Endothelial cell of umbilical vein (primary cell): ENCODE measurements around the gene COL19A1. TPM values are rescaled to one million over a fixed set of nuclear protein-coding genes. Genes with fewer than 3 reads are reported as not detected.

Experiments used
- BruUV-seq: library from RNA; stranded (reverse); fragments of 400-500 nt; replicated peaks from 2 replicates; lab custom pipeline; 2021; lab: Mats Ljungman, UMichigan
- CTCF ChIA-PET: fragments of 300-600, 350-600 bp; sonication (Branson Sonifier 250); formaldehyde crosslinking; loops from one replicate; lab custom pipeline; 2021; ENCODE audit warnings: antibody characterized with exemption, inconsistent platforms; lab: Charles Lee
- POLR2A ChIA-PET: fragments of 300-600, 350-600 bp; sonication (Branson Sonifier 250); formaldehyde crosslinking; loops from one replicate; lab custom pipeline; 2021; ENCODE audit warnings: antibody characterized with exemption, inconsistent platforms; lab: Charles Lee
- DNase-seq: peaks from one replicate; pipeline ENCODE4 v3.0.0-alpha.2; 2011; ENCODE audit warnings: low read depth, low spot score
- FAIRE-seq: peaks from 2 replicates; lab custom pipeline; 2011; peaks lifted over from hg19 to GRCh38; lab: Jason Lieb, UNC
- H2AFZ ChIP-seq: 2 replicates; pipeline ENCODE4 v1.6.0; 2012; ENCODE audit warnings: low read depth, low read length, control low read depth, inconsistent platforms
- H3K27ac ChIP-seq: 2 replicates; pipeline ENCODE4 v1.5.1; 2011; ENCODE audit warnings: low read depth, mild to moderate bottlenecking, control low read depth, low read length, moderate library complexity; ENCODE audit not compliant: insufficient read depth
- H3K27me3 ChIP-seq, 2 experiments: 2 replicates each; pipeline versions ENCODE4 v1.6.0 to v1.6.1; 2011; ENCODE audit warnings: low read length in 2 of 2, mixed read lengths in 1 of 2; ENCODE audit not compliant: control insufficient read depth in 2 of 2, insufficient read depth in 2 of 2
- H3K36me3 ChIP-seq, 2 experiments: 2 replicates in 1 of 2; 3 replicates in 1 of 2; pipeline ENCODE4 v1.5.1; 2011; ENCODE audit warnings: low read length in 2 of 2, mild to moderate bottlenecking in 1 of 2, moderate library complexity in 1 of 2; ENCODE audit not compliant: control insufficient read depth in 2 of 2, insufficient read depth in 2 of 2; ENCODE audit errors: extremely low read depth in 1 of 2
- H3K4me1 ChIP-seq: 3 replicates; pipeline ENCODE4 v1.5.1; 2011; ENCODE audit warnings: mild to moderate bottlenecking, low read length; ENCODE audit not compliant: control insufficient read depth, insufficient read depth; ENCODE audit errors: extremely low read depth
- H3K4me2 ChIP-seq: 2 replicates; pipeline ENCODE4 v1.6.1; 2011; ENCODE audit warnings: low read length, control low read depth, mixed read lengths; ENCODE audit not compliant: insufficient read depth
- H3K4me3 ChIP-seq, 3 experiments: fragments of 200-600 bp in 1 of 3; sonication (generic), shearing (Covaris generic) in 1 of 3; replicated peaks in 1 of 3; 2 replicates each; pipeline ENCODE4 v1.5.1; 2011 to 2016; ENCODE audit warnings: control low read depth in 3 of 3, low read length in 3 of 3, mild to moderate bottlenecking in 2 of 3, inconsistent platforms in 1 of 3, low read depth in 1 of 3, moderate library complexity in 1 of 3; ENCODE audit not compliant: insufficient read depth in 1 of 3
- H3K79me2 ChIP-seq: 2 replicates; pipeline ENCODE4 v1.6.0; 2012; ENCODE audit warnings: low read length, inconsistent platforms; ENCODE audit not compliant: control insufficient read depth, insufficient read depth
- H3K9ac ChIP-seq: replicated peaks from 2 replicates; pipeline ENCODE3; 2011; ENCODE audit warnings: low read length, control low read depth; ENCODE audit not compliant: insufficient read depth; ENCODE audit errors: extremely low read depth
- H3K9me1 ChIP-seq: replicated peaks from 3 replicates; pipeline ENCODE4 v1.6.0; 2011; ENCODE audit warnings: mild to moderate bottlenecking, low read length; ENCODE audit not compliant: control insufficient read depth, insufficient read depth; ENCODE audit errors: extremely low read depth
- H3K9me3 ChIP-seq: replicated peaks from 2 replicates; pipeline ENCODE4 v1.5.1; 2012; ENCODE audit warnings: low read length, inconsistent platforms; ENCODE audit not compliant: control insufficient read depth, insufficient read depth
- H4K20me1 ChIP-seq: replicated peaks from 2 replicates; pipeline ENCODE3; 2011; ENCODE audit warnings: mild to moderate bottlenecking, low read length; ENCODE audit not compliant: control insufficient read depth, insufficient read depth; ENCODE audit errors: extremely low read depth
- EZH2 ChIP-seq: IDR thresholded peaks from 2 replicates; pipeline ENCODE4 v1.6.1; 2012; ENCODE audit warnings: borderline replicate concordance, low read depth, mild to moderate bottlenecking, moderate library complexity, low read length, inconsistent platforms; ENCODE audit not compliant: severe bottlenecking
- FOS ChIP-seq: IDR thresholded peaks from 2 replicates; pipeline ENCODE4 v1.6.1; 2011; ENCODE audit warnings: mild to moderate bottlenecking, low read length, moderate library complexity, borderline replicate concordance; ENCODE audit not compliant: insufficient read depth
- GATA2 ChIP-seq: IDR thresholded peaks from 2 replicates; pipeline ENCODE4 v1.7.0; 2011; ENCODE audit warnings: low read depth, mild to moderate bottlenecking, moderate library complexity, mixed read lengths, low read length; ENCODE audit not compliant: insufficient read length, insufficient read depth
- JUN ChIP-seq: IDR thresholded peaks from 2 replicates; pipeline ENCODE4 v1.6.1; 2011; ENCODE audit warnings: borderline replicate concordance, low read depth; ENCODE audit not compliant: insufficient read length, insufficient read depth
- MYC ChIP-seq: IDR thresholded peaks from one replicate; pipeline ENCODE4 v1.6.1; 2011; ENCODE audit warnings: mild to moderate bottlenecking, low read depth, low read length
- POLR2A ChIP-seq: IDR thresholded peaks from 2 replicates; pipeline ENCODE4 v1.6.1; 2012; ENCODE audit warnings: low read depth, mild to moderate bottlenecking, control low read depth, low read length
- POLR2AphosphoS5 ChIP-seq: IDR thresholded peaks from 2 replicates; pipeline ENCODE4 v1.6.1; 2012; ENCODE audit warnings: low read depth, mild to moderate bottlenecking, control low read depth, low read length, moderate library complexity; ENCODE audit not compliant: insufficient read depth
- dilution Hi-C: fragments of 300-500 bp; cut with MboI; formaldehyde crosslinking; loops from one replicate; pipeline ENCODE4 v1.15.0; 2019; ENCODE audit warnings: low sequenced_read_pairs; ENCODE audit not compliant: extremely low pct_ligation_motif_present
- intact Hi-C: fragments of 100-400 bp; cut with micrococcal nuclease; formaldehyde crosslinking; loops from one replicate; pipeline ENCODE4 v1.10.0; 2022
- polyA plus RNA-seq, 4 experiments: library from polyadenylated mRNA; depleted of rRNA in 3 of 4; stranded (reverse) in 3 of 4; unstranded in 1 of 4; fragments of >200 nt; gene quantifications; 2 replicates each; pipeline versions ENCODE4 v1.2.1 to v1.2.3, GENCODE V29; 2011 to 2012; ENCODE audit warnings: missing spikeins in 1 of 4
- total RNA-seq: library from RNA; stranded (reverse); gene quantifications from 2 replicates; pipeline ENCODE4 v1.2.3, GENCODE V29; 2021
- TF ChIP-seq, protein P1 (sequence below), 2 donors: IDR thresholded peaks; 1 replicate in 1 of 2; 2 replicates in 1 of 2; pipeline ENCODE4 v1.5.1; 2011; ENCODE audit warnings: low read length in 2 of 2, mild to moderate bottlenecking in 2 of 2, moderate library complexity in 2 of 2, control low read depth in 1 of 2, inconsistent platforms in 1 of 2, low read depth in 1 of 2; ENCODE audit not compliant: insufficient read depth in 1 of 2; ENCODE audit errors: extremely low read depth in 1 of 2
- TF ChIP-seq, protein P2 (sequence below): IDR thresholded peaks from 2 replicates; pipeline ENCODE4 v1.6.1; 2011; ENCODE audit not compliant: insufficient read depth, insufficient read length

COL19A1 gene
- total and polyA plus RNA-seq, 2 donors (not counting 3 experiments of a cell fraction or from before 2014, with no cell fraction given): not detected

DNA sequence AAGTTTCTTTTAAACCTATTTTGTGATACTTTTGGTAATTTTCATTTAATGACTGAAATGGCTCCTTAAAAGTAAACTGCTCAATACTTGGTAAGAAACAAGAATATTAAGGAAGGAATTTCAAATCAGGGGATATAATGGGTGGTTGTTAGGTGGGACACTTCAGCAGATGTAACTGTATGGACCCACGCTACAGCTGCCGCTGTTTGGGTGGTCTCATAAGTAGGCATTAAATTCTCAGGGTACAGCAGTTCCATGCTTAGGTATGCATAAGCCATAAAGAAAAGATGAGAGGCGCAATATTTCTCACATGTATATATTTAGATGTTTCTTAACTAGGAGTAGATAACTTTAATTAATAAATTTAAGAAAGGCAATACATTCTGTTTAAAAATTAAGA lies 35.0 kb downstream of the COL19A1 start:
- Histone ChIP-seq H3K79me2 (no peaks in the 10 kb centered on the region), H3K27ac (no peak overlapping the region), H3K9ac (no peak overlapping the region), H2AFZ (no peak overlapping the region), H3K27me3 (no peaks in the 10 kb centered on the region), H3K4me1 (no peaks in the 10 kb centered on the region), H3K4me2 (no peak overlapping the region), H3K4me3 (no peak overlapping the region), H3K9me1 (no peaks in the 10 kb centered on the region), H3K9me3 (no peaks in the 10 kb centered on the region), H3K36me3 (no peaks in the 10 kb centered on the region), H4K20me1 (no peaks in the 10 kb centered on the region)
- ChIA-PET POLR2A (no interaction called here), CTCF (no interaction called here)
- dilution Hi-C loops (no loop called here), intact Hi-C loops (no loop called here)
- no peak for DNase-seq
- BruUV-seq: no TSS peak
- FAIRE-seq: no peak
- TF ChIP-seq POLR2AphosphoS5: no peak
- no peak for TF ChIP-seq GATA2
- no peak for TF ChIP-seq EZH2
- TF ChIP-seq, protein P1, sequence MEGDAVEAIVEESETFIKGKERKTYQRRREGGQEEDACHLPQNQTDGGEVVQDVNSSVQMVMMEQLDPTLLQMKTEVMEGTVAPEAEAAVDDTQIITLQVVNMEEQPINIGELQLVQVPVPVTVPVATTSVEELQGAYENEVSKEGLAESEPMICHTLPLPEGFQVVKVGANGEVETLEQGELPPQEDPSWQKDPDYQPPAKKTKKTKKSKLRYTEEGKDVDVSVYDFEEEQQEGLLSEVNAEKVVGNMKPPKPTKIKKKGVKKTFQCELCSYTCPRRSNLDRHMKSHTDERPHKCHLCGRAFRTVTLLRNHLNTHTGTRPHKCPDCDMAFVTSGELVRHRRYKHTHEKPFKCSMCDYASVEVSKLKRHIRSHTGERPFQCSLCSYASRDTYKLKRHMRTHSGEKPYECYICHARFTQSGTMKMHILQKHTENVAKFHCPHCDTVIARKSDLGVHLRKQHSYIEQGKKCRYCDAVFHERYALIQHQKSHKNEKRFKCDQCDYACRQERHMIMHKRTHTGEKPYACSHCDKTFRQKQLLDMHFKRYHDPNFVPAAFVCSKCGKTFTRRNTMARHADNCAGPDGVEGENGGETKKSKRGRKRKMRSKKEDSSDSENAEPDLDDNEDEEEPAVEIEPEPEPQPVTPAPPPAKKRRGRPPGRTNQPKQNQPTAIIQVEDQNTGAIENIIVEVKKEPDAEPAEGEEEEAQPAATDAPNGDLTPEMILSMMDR (IDR thresholded peaks at IDR 0.05; ENCODE audit: extremely low read depth in 1 of 2, insufficient read depth in 1 of 2, low read depth in 1 of 2, low read length in 2 of 2): no peak
- TF ChIP-seq, protein P2, sequence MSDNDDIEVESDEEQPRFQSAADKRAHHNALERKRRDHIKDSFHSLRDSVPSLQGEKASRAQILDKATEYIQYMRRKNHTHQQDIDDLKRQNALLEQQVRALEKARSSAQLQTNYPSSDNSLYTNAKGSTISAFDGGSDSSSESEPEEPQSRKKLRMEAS: no peak
- TF ChIP-seq MYC: no peak
- no peak for TF ChIP-seq POLR2A
- TF ChIP-seq JUN: no peak
- TF ChIP-seq FOS: no peak
